ENCODE measurements around the gene APOBEC3C.
"Not testable (repeated sequence)": the region's sequence is repeated elsewhere in the genome, so short reads cannot be mapped to it uniquely, and the experiment has no call there.

Gene APOBEC3C

GRCh38 chr22:39063904-39064303 is 49.8 kb downstream of the APOBEC3C start:
- H3K4me3 ChIP-seq (ENCODE audit: low read length); H3K9ac ChIP-seq (ENCODE audit: low read length); H3K27me3 ChIP-seq (ENCODE audit: control insufficient read depth, insufficient read depth, low read length); H3K36me3 ChIP-seq (ENCODE audit: control insufficient read depth, insufficient read depth, low read length); H3K27ac ChIP-seq (ENCODE audit: low read depth, low read length); H3K4me1 ChIP-seq (ENCODE audit: control insufficient read depth, insufficient read depth, low read length): not testable (repeated sequence)

GRCh38 chr22:39066442-39067276 is 52.6 kb downstream of the APOBEC3C start:
- H3K4me3 ChIP-seq (ENCODE audit: low read length); H3K27me3 ChIP-seq (ENCODE audit: control insufficient read depth, insufficient read depth, low read length); H3K4me1 ChIP-seq (ENCODE audit: control insufficient read depth, insufficient read depth, low read length); H3K9ac ChIP-seq (ENCODE audit: low read length); H3K36me3 ChIP-seq (ENCODE audit: control insufficient read depth, insufficient read depth, low read length); H3K27ac ChIP-seq (ENCODE audit: low read depth, low read length): not testable (repeated sequence)

- Histone ChIP-seq H3K9ac (ENCODE audit: low read length) (no peak overlapping the region), H3K4me3 (ENCODE audit: low read length) (no peak overlapping the region), H3K27me3 (ENCODE audit: control insufficient read depth, insufficient read depth, low read length) (no peaks in the 10 kb centered on the region), H3K4me1 (ENCODE audit: control insufficient read depth, insufficient read depth, low read length) (no peaks in the 10 kb centered on the region), H3K27ac (ENCODE audit: low read depth, low read length) (no peak overlapping the region), H3K36me3 (ENCODE audit: control insufficient read depth, insufficient read depth, low read length) (no peaks in the 10 kb centered on the region)
Observed at GRCh38 chr22:39068033-39068785, 54.2 kb downstream of the APOBEC3C start.
